DND-41 (cell line): ENCODE measurements around the gene STAT6.

Experiments
- CTCF ChIP-seq: IDR thresholded peaks from 2 replicates; pipeline ENCODE4 v1.5.1; 2012; ENCODE audit warnings: borderline replicate concordance, low read length, moderate library complexity, mild to moderate bottlenecking; ENCODE audit not compliant: poor library complexity, severe bottlenecking; ENCODE audit errors: extremely low read depth
- EZH2 ChIP-seq: IDR thresholded peaks from 3 replicates; pipeline ENCODE4 v1.6.1; 2012; ENCODE audit warnings: borderline replicate concordance, low read depth, mild to moderate bottlenecking, moderate library complexity, low read length, inconsistent platforms; ENCODE audit not compliant: severe bottlenecking

- TF ChIP-seq CTCF: no peak
- TF ChIP-seq EZH2: no peak
Observed at GRCh38 chr12:57063991-57064685, 47.0 kb downstream of the STAT6 start.
